Measurements from ENCODE around the gene TAPBP. TPM values are rescaled to one million over a fixed set of nuclear protein-coding genes. Genes with fewer than 3 reads are reported as not detected.

Gene TAPBP
- total and polyA plus RNA-seq, 2 of the 8 experiments (the other 6 are each of a cell fraction or from before 2014, with no cell fraction given): 24.5 to 35.4 TPM

DNA sequence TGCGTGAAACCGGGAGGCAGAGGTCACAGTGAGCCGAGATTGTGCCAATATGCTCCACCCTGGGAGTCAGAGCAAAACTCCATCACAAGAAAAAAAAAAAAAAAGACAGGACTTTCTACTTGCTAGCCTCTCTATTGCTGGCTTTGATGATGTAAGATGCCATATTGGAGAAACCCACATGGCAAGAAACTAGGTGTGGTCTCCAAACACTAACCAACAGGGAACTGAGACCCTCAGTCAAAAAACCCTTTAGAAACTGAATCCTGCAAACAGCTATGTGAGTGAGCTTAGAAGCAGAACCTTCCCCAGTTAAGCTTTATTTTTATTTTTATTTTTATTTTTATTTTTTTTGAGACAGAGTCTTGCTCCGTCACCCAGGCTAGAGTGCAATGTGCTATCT is 22.0 kb upstream of the TAPBP start:
- no peaks in the 10 kb centered on the region for H3K27me3 ChIP-seq (replicated peaks in 1 of 4; ENCODE audit: control insufficient read depth in 3 of 4, extremely low read depth in 1 of 4, insufficient read depth in 3 of 4, low read length in 3 of 4)
- WGBS, 2 experiments (ENCODE audit: extremely low coverage in 1 of 2, insufficient coverage in 1 of 2, insufficient read length in 1 of 2, insufficient replicate concordance in 2 of 2, low coverage in 1 of 2, low lambda C conversion rate in 2 of 2, missing lambda C conversion rate in 1 of 2): 100% methylated on average over 3 of the region's 4 CpGs; no CpG with 5 or more reads in 1 of the 2 experiments
- H3K79me1 ChIP-seq (ENCODE audit: low read depth, low read length): no peaks in the 10 kb centered on the region
- H2BK120ac ChIP-seq (replicated peaks; ENCODE audit: low read depth, low read length): no peak overlapping the region
- no peaks in the 10 kb centered on the region for H3K79me2 ChIP-seq (ENCODE audit: control insufficient read depth in 1 of 2, insufficient read depth in 2 of 2, low read length in 2 of 2)
- H3K9ac ChIP-seq (replicated peaks in 1 of 4; ENCODE audit: extremely low read depth in 1 of 4, low read depth in 3 of 4, low read length in 3 of 4): no peak overlapping the region
- no peak overlapping the region for H2BK12ac ChIP-seq (ENCODE audit: low read depth, low read length)
- H4K5ac ChIP-seq (ENCODE audit: insufficient read length, low read depth, low read length): no peak overlapping the region
- H2BK15ac ChIP-seq (ENCODE audit: low read length): no peak overlapping the region
- ChIA-PET CTCF (ENCODE audit: partially characterized antibody) (interaction anchor here (0.6 to 4.4 kb wide), 3 partner anchors 9 to 134 kb away, joined by 3 to 22 read pairs (median 3); no protein-coding TSS in a partner anchor), POLR2A (ENCODE audit: partially characterized antibody) (interaction anchor here (0.6 to 0.9 kb wide), 2 partner anchors 24 to 91 kb away, joined by 3 read pairs; no protein-coding TSS in a partner anchor)
- no peak overlapping the region for H4K8ac ChIP-seq (ENCODE audit: extremely low read depth, insufficient read depth, low read length)
- H3K36me3 ChIP-seq (ENCODE audit: control insufficient read depth in 2 of 4, insufficient read depth in 4 of 4, low read length in 3 of 4): no peaks in the 10 kb centered on the region
- H3K23me2 ChIP-seq (ENCODE audit: low read depth, low read length): no peaks in the 10 kb centered on the region
- no peak overlapping the region for H3K4me3 ChIP-seq (ENCODE audit: extremely low read depth in 1 of 4, insufficient read depth in 2 of 4, low read depth in 3 of 4, low read length in 4 of 4)
- DNase-seq (ENCODE audit: low read depth in 1 of 2, low spot score in 2 of 2): no peak
- H3K4me1 ChIP-seq (replicated peaks in 1 of 4; ENCODE audit: control insufficient read depth in 3 of 4, insufficient read depth in 4 of 4, low read length in 3 of 4): no peaks in the 10 kb centered on the region
- H3K18ac ChIP-seq (ENCODE audit: extremely low read depth, low read length): no peak overlapping the region
- H2BK5ac ChIP-seq (ENCODE audit: low read depth, low read length): no peak overlapping the region
- H3K4ac ChIP-seq (replicated peaks; ENCODE audit: insufficient read length, low read depth, low read length): no peak overlapping the region
- FAIRE-seq: no peak
- no peak overlapping the region for H4K91ac ChIP-seq (replicated peaks; ENCODE audit: insufficient read length, low read length)
- H2BK20ac ChIP-seq (ENCODE audit: low read length): no peak overlapping the region
- no peak overlapping the region for H3K56ac ChIP-seq (replicated peaks; ENCODE audit: insufficient read length, low read depth, low read length)
- H4K20me1 ChIP-seq (replicated peaks in 1 of 2; ENCODE audit: control insufficient read depth in 1 of 2, insufficient read depth in 2 of 2, low read length in 2 of 2): no peaks in the 10 kb centered on the region
- no peak overlapping the region for H3K27ac ChIP-seq (ENCODE audit: low read depth, low read length)
- no peak overlapping the region for H3K4me2 ChIP-seq (ENCODE audit: insufficient read depth in 1 of 2, low read depth in 2 of 2, low read length in 2 of 2)
- H3K23ac ChIP-seq (ENCODE audit: insufficient read length): no peak overlapping the region
- H3K9me3 ChIP-seq (ENCODE audit: insufficient read depth in 2 of 2, low read depth in 1 of 2, low read length in 1 of 2): no peaks in the 10 kb centered on the region
- no peak overlapping the region for H2AFZ ChIP-seq (ENCODE audit: low read length)
- H3K14ac ChIP-seq (ENCODE audit: insufficient read length): no peak overlapping the region
- H2AK5ac ChIP-seq (ENCODE audit: low read depth, low read length): no peak overlapping the region
- TF ChIP-seq RXRA (IDR thresholded peaks at IDR 0.05; ENCODE audit: insufficient read depth, low read depth, low read length) (no peak), JUND (IDR thresholded peaks at IDR 0.05; ENCODE audit: low read length) (no peak), ASH2L (IDR thresholded peaks at IDR 0.05; ENCODE audit: low read length) (no peak), SIN3A (conservative IDR thresholded peaks at IDR 0.05 in 1 of 2, IDR thresholded peaks at IDR 0.05 in 1 of 2; ENCODE audit: low read depth in 1 of 2, low read length in 2 of 2) (no peak), NRF1 (IDR thresholded peaks at IDR 0.05; ENCODE audit: low read depth, low read length) (no peak), MAFK (IDR thresholded peaks at IDR 0.05; ENCODE audit: low read depth, low read length) (no peak), POLR2A (IDR thresholded peaks at IDR 0.05; ENCODE audit: control extremely low read depth in 1 of 2, low read depth in 2 of 2, low read length in 2 of 2) (no peak), SIRT6 (IDR thresholded peaks at IDR 0.05; ENCODE audit: low read length) (no peak), SP4 (IDR thresholded peaks at IDR 0.05; ENCODE audit: low read length) (no peak), ZNF274 (IDR thresholded peaks at IDR 0.05; ENCODE audit: borderline replicate concordance, extremely low read depth, low read length) (no peak), CBX5 (IDR thresholded peaks at IDR 0.05; ENCODE audit: low read depth, low read length) (no peak), TCF12 (IDR thresholded peaks at IDR 0.05; ENCODE audit: low read depth, low read length) (no peak), KDM4A (IDR thresholded peaks at IDR 0.05; ENCODE audit: low read depth, low read length, severe bottlenecking) (no peak), BRCA1 (IDR thresholded peaks at IDR 0.05; ENCODE audit: low read depth, low read length) (no peak), CHD1 (IDR thresholded peaks at IDR 0.05; ENCODE audit: low read depth, low read length) (no peak)
- TF ChIP-seq, protein P1, sequence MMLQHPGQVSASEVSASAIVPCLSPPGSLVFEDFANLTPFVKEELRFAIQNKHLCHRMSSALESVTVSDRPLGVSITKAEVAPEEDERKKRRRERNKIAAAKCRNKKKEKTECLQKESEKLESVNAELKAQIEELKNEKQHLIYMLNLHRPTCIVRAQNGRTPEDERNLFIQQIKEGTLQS (IDR thresholded peaks at IDR 0.05; ENCODE audit: insufficient read depth, low read depth, low read length): no peak

Measured in H1 (cell line).